HUES6 (cell line): ENCODE data around the gene DHRS7B.

Source experiments
- H3K27ac ChIP-seq: 2 replicates; pipeline ENCODE4 v1.7.0; 2013; ENCODE audit warnings: low read depth, mild to moderate bottlenecking, low read length, inconsistent platforms
- H3K27me3 ChIP-seq: 2 replicates; pipeline ENCODE4 v1.6.1; 2013; ENCODE audit warnings: low read length; ENCODE audit not compliant: control insufficient read depth, insufficient read depth
- H3K36me3 ChIP-seq: 2 replicates; pipeline ENCODE4 v1.6.1; 2013; ENCODE audit warnings: low read length; ENCODE audit not compliant: control insufficient read depth, insufficient read depth
- H3K4me1 ChIP-seq: 2 replicates; pipeline ENCODE4 v1.6.1; 2013; ENCODE audit warnings: low read length; ENCODE audit not compliant: control insufficient read depth, insufficient read depth
- H3K4me3 ChIP-seq: 2 replicates; pipeline ENCODE4 v1.5.1; 2013; ENCODE audit warnings: low read depth, low read length
- H3K9ac ChIP-seq: one replicate; pipeline ENCODE4 v1.6.1; 2013; ENCODE audit warnings: mild to moderate bottlenecking, low read length
- H3K9me3 ChIP-seq: 2 replicates; pipeline ENCODE4 v1.6.1; 2013; ENCODE audit warnings: low read depth, low read length; ENCODE audit not compliant: control insufficient read depth, insufficient read depth

The DHRS7B gene

GRCh38 chr17:21198411-21198810 lies 71.6 kb downstream of the DHRS7B start:
- peaks cover 43% of the 10 kb centered on the region for H3K4me1 ChIP-seq
- no peak overlapping the region for H3K4me3 ChIP-seq
- H3K36me3 ChIP-seq = peaks cover 34% of the 10 kb centered on the region
- H3K9me3 ChIP-seq = no peaks in the 10 kb centered on the region
- no peak overlapping the region for H3K27ac ChIP-seq
- H3K9ac ChIP-seq = peak overlapping the region; percentile 12
- no peaks in the 10 kb centered on the region for H3K27me3 ChIP-seq

- Histone ChIP-seq H3K9ac (peak overlapping the region; percentile 20), H3K9me3 (no peaks in the 10 kb centered on the region), H3K4me3 (0 out of 2 replicates have a peak overlapping the region, but pooled peaks have one; percentile 8), H3K36me3 (peaks cover 34% of the 10 kb centered on the region), H3K27me3 (no peaks in the 10 kb centered on the region), H3K4me1 (peaks cover 43% of the 10 kb centered on the region), H3K27ac (peak overlapping the region; percentile 38; the same call in 1 of the 2 replicates)
Observed at GRCh38 chr17:21199311-21199710, 72.5 kb downstream of the DHRS7B start.

GRCh38 chr17:21199856-21200255 lies 73.1 kb downstream of the DHRS7B start:
- no peaks in the 10 kb centered on the region for H3K9me3 ChIP-seq
- H3K4me1 ChIP-seq = peaks cover 48% of the 10 kb centered on the region
- H3K27ac ChIP-seq = peak overlapping the region; percentile 38; the same call in 1 of the 2 replicates
- peak overlapping the region; percentile 8; the same call in 1 of the 2 replicates for H3K4me3 ChIP-seq
- H3K9ac ChIP-seq = peak overlapping the region; percentile 29
- H3K36me3 ChIP-seq = peaks cover 34% of the 10 kb centered on the region
- no peaks in the 10 kb centered on the region for H3K27me3 ChIP-seq

- Histone ChIP-seq H3K9me3 (no peaks in the 10 kb centered on the region), H3K4me1 (peaks cover 54% of the 10 kb centered on the region), H3K27ac (peak overlapping the region; percentile 4; the same call in 1 of the 2 replicates), H3K9ac (peak overlapping the region; percentile 29), H3K27me3 (no peaks in the 10 kb centered on the region), H3K4me3 (peak overlapping the region; percentile 8; the same call in 1 of the 2 replicates), H3K36me3 (peaks cover 31% of the 10 kb centered on the region)
Observed at GRCh38 chr17:21200590-21201297, 74.0 kb downstream of the DHRS7B start.

GRCh38 chr17:21201298-21201595 lies 74.5 kb downstream of the DHRS7B start:
- Histone ChIP-seq H3K9me3 (no peaks in the 10 kb centered on the region), H3K27ac (no peak overlapping the region), H3K9ac (no peak overlapping the region), H3K4me3 (no peak overlapping the region), H3K36me3 (peaks cover 30% of the 10 kb centered on the region), H3K27me3 (no peaks in the 10 kb centered on the region), H3K4me1 (peaks cover 54% of the 10 kb centered on the region)

- H3K4me3 ChIP-seq = no peak overlapping the region
- no peak overlapping the region for H3K9ac ChIP-seq
- H3K9me3 ChIP-seq = no peaks in the 10 kb centered on the region
- H3K4me1 ChIP-seq = peaks cover 54% of the 10 kb centered on the region
- H3K36me3 ChIP-seq = peaks cover 30% of the 10 kb centered on the region
- no peaks in the 10 kb centered on the region for H3K27me3 ChIP-seq
- H3K27ac ChIP-seq = no peak overlapping the region
Observed at GRCh38 chr17:21201874-21202273, 75.1 kb downstream of the DHRS7B start.

GRCh38 chr17:21202512-21202911 lies 75.7 kb downstream of the DHRS7B start:
- no peak overlapping the region for H3K4me3 ChIP-seq
- H3K9ac ChIP-seq = no peak overlapping the region
- no peaks in the 10 kb centered on the region for H3K27me3 ChIP-seq
- no peaks in the 10 kb centered on the region for H3K9me3 ChIP-seq
- peaks cover 54% of the 10 kb centered on the region for H3K4me1 ChIP-seq
- no peak overlapping the region for H3K27ac ChIP-seq
- H3K36me3 ChIP-seq = peaks cover 26% of the 10 kb centered on the region

- H3K36me3 ChIP-seq = peaks cover 30% of the 10 kb centered on the region
- no peak overlapping the region for H3K4me3 ChIP-seq
- H3K9me3 ChIP-seq = no peaks in the 10 kb centered on the region
- H3K27me3 ChIP-seq = no peaks in the 10 kb centered on the region
- H3K4me1 ChIP-seq = peaks cover 42% of the 10 kb centered on the region
- no peak overlapping the region for H3K9ac ChIP-seq
- no peak overlapping the region for H3K27ac ChIP-seq
Observed at GRCh38 chr17:21204935-21205334, 78.2 kb downstream of the DHRS7B start.

GRCh38 chr17:21208352-21208751 lies 81.6 kb downstream of the DHRS7B start:
- Histone ChIP-seq H3K36me3 (peaks cover 46% of the 10 kb centered on the region), H3K4me3 (no peak overlapping the region), H3K9ac (no peak overlapping the region), H3K27ac (no peak overlapping the region), H3K9me3 (no peaks in the 10 kb centered on the region), H3K4me1 (peaks cover 23% of the 10 kb centered on the region; the same call in 1 of the 2 replicates), H3K27me3 (no peaks in the 10 kb centered on the region)

GRCh38 chr17:21209511-21210175 lies 82.9 kb downstream of the DHRS7B start:
- Histone ChIP-seq H3K27ac (no peak overlapping the region), H3K27me3 (no peaks in the 10 kb centered on the region), H3K4me1 (peaks cover 20% of the 10 kb centered on the region; the same call in 1 of the 2 replicates), H3K4me3 (no peak overlapping the region), H3K9ac (no peak overlapping the region), H3K36me3 (peaks cover 46% of the 10 kb centered on the region), H3K9me3 (no peaks in the 10 kb centered on the region)

- Histone ChIP-seq H3K27me3 (no peaks in the 10 kb centered on the region), H3K27ac (no peak overlapping the region), H3K4me1 (peaks cover 18% of the 10 kb centered on the region), H3K36me3 (peaks cover 46% of the 10 kb centered on the region), H3K4me3 (no peak overlapping the region), H3K9ac (no peak overlapping the region), H3K9me3 (no peaks in the 10 kb centered on the region)
Observed at GRCh38 chr17:21210411-21211076, 83.8 kb downstream of the DHRS7B start.
